HCT116 (cell line): ENCODE data around the gene KCMF1. TPM values are rescaled to one million over a fixed set of nuclear protein-coding genes. Genes with fewer than 3 reads are reported as not detected.

Experiments used
- ATAC-seq: fragments of 200-7000 bp; cut with Tn5 transposase; 2 replicates; pipeline ENCODE4 v1.9.1; 2020; ENCODE audit warnings: mild to moderate bottlenecking, moderate library complexity
- BruUV-seq: library from RNA; stranded (reverse); fragments of 400-500 nt; replicated peaks from 2 replicates; lab custom pipeline; 2021; lab: Mats Ljungman, UMichigan
- CTCF ChIA-PET: fragments of 300-600 bp; sonication (Branson Sonifier 250); formaldehyde crosslinking; loops from one replicate; lab custom pipeline; 2021; ENCODE audit warnings: antibody characterized with exemption; lab: Charles Lee
- POLR2A ChIA-PET: fragments of 300-600, 350-600 bp; sonication (Branson Sonifier 250); formaldehyde crosslinking; loops from one replicate; lab custom pipeline; 2021; ENCODE audit warnings: antibody characterized with exemption; lab: Charles Lee
- RAD21 ChIA-PET, 2 experiments: fragments of 300-600 bp; sonication (Branson Sonifier 250); formaldehyde crosslinking; loops; one replicate each; lab custom pipeline; 2023; ENCODE audit warnings: low total read pairs in 2 of 2; ENCODE audit not compliant: uncharacterized antibody in 2 of 2, unreplicated experiment in 2 of 2, low non-redundant PET in 1 of 2; lab: Charles Lee
- DNase-seq: peaks from one replicate; pipeline ENCODE4 v3.0.0-alpha.2; 2010; ENCODE audit warnings: low read depth, low spot score
- H2AFZ ChIP-seq: fragments of 200-600 bp; shearing (Covaris generic), sonication (generic); 2 replicates; pipeline ENCODE4 v1.6.1; 2017; ENCODE audit warnings: low read depth, mixed run types, mixed read lengths, antibody characterized with exemption, low read length; ENCODE audit not compliant: poor library complexity, severe bottlenecking
- H3K27ac ChIP-seq: 2 replicates; pipeline ENCODE4 v1.5.1; 2012; ENCODE audit warnings: low read depth, low read length
- H3K27me3 ChIP-seq: fragments of 200-600 bp; sonication (generic); 2 replicates; pipeline ENCODE4 v1.6.1; 2016; ENCODE audit warnings: mixed run types, low read length, mixed read lengths; ENCODE audit not compliant: insufficient read depth
- H3K36me3 ChIP-seq, 2 experiments: fragments of 200-500 bp in 1 of 2; fragments of 200-600 bp in 1 of 2; sonication (Bioruptor generic) in 1 of 2; sonication (generic) in 1 of 2; 2 replicates each; pipeline versions ENCODE4 v1.5.1 to v1.6.1; 2014 to 2016; ENCODE audit warnings: low read length in 2 of 2, inconsistent platforms in 1 of 2, mixed read lengths in 1 of 2, mixed run types in 1 of 2; ENCODE audit not compliant: insufficient read depth in 2 of 2, control insufficient read depth in 1 of 2
- H3K4me1 ChIP-seq, 2 experiments: fragments of 200-600 bp in 1 of 2; sonication (generic) in 1 of 2; 2 replicates each; pipeline versions ENCODE4 v1.5.1 to v1.6.1; 2012 to 2017; ENCODE audit warnings: low read length in 2 of 2, inconsistent platforms in 1 of 2, mild to moderate bottlenecking in 1 of 2, mixed read lengths in 1 of 2, mixed run types in 1 of 2, moderate library complexity in 1 of 2; ENCODE audit not compliant: insufficient read depth in 2 of 2, control insufficient read depth in 1 of 2
- H3K4me2 ChIP-seq: fragments of 200-600 bp; sonication (generic); 2 replicates; pipeline ENCODE4 v1.6.1; 2017; ENCODE audit warnings: mixed run types, low read length, mixed read lengths
- H3K4me3 ChIP-seq, 2 experiments: fragments of 200-600 bp in 1 of 2; sonication (generic) in 1 of 2; replicated peaks in 1 of 2; 2 replicates each; pipeline ENCODE4 v1.5.1; 2011 to 2016; ENCODE audit warnings: low read length in 2 of 2, control low read depth in 1 of 2, low read depth in 1 of 2, mild to moderate bottlenecking in 1 of 2, mixed read lengths in 1 of 2, mixed run types in 1 of 2
- H3K79me2 ChIP-seq: fragments of 200-600 bp; sonication (generic); 2 replicates; pipeline ENCODE4 v1.6.1; 2017; ENCODE audit warnings: mild to moderate bottlenecking, mixed run types, low read length, moderate library complexity, mixed read lengths; ENCODE audit not compliant: insufficient read depth
- H3K9ac ChIP-seq: fragments of 200-600 bp; sonication (generic); 2 replicates; pipeline ENCODE4 v1.6.1; 2016; ENCODE audit warnings: low read length, mixed read lengths
- H3K9me2 ChIP-seq: fragments of 200-600 bp; sonication (generic), shearing (Covaris generic); 2 replicates; pipeline ENCODE4 v1.6.1; 2017; ENCODE audit warnings: mixed run types, mild to moderate bottlenecking, moderate library complexity; ENCODE audit not compliant: insufficient read depth
- H3K9me3 ChIP-seq, 2 experiments: fragments of 200-500 bp in 1 of 2; fragments of 200-600 bp in 1 of 2; sonication (Bioruptor generic) in 1 of 2; sonication (generic) in 1 of 2; 2 replicates each; pipeline ENCODE4 v1.6.1; 2014 to 2017; ENCODE audit warnings: low read length in 2 of 2, mixed read lengths in 2 of 2, inconsistent platforms in 1 of 2, low read depth in 1 of 2, mild to moderate bottlenecking in 1 of 2, mixed run types in 1 of 2, moderate library complexity in 1 of 2; ENCODE audit not compliant: control insufficient read depth in 1 of 2, insufficient read depth in 1 of 2
- H4K20me1 ChIP-seq: fragments of 200-600 bp; sonication (generic), shearing (Covaris generic); 2 replicates; pipeline ENCODE4 v1.6.1; 2017; ENCODE audit warnings: mixed run types, mild to moderate bottlenecking, moderate library complexity; ENCODE audit not compliant: insufficient read depth
- ELF1 ChIP-seq: IDR thresholded peaks from 2 replicates; pipeline ENCODE4 v1.6.1; 2012; ENCODE audit warnings: low read depth, borderline replicate concordance
- JUND ChIP-seq: IDR thresholded peaks from 2 replicates; pipeline ENCODE4 v1.6.1; 2012
- POLR2A ChIP-seq: IDR thresholded peaks from 2 replicates; pipeline ENCODE4 v1.7.0; 2011; ENCODE audit warnings: borderline replicate concordance; ENCODE audit not compliant: insufficient read depth, insufficient read length; ENCODE audit errors: extremely low read depth
- POLR2AphosphoS5 ChIP-seq: IDR thresholded peaks from 2 replicates; pipeline ENCODE4 v1.6.1; 2011; ENCODE audit warnings: mild to moderate bottlenecking, low read depth, low read length, moderate library complexity
- RAD21 ChIP-seq: IDR thresholded peaks from 2 replicates; pipeline ENCODE4 v1.6.1; 2012; ENCODE audit warnings: low read depth, mild to moderate bottlenecking
- REST ChIP-seq: IDR thresholded peaks from 2 replicates; pipeline ENCODE4 v1.6.1; 2012; ENCODE audit warnings: low read depth
- SIN3A ChIP-seq: IDR thresholded peaks from 2 replicates; pipeline ENCODE4 v1.6.1; 2012; ENCODE audit warnings: low read depth
- SRF ChIP-seq: IDR thresholded peaks from 2 replicates; pipeline ENCODE4 v1.6.1; 2012; ENCODE audit warnings: low read depth
- TCF7L2 ChIP-seq: IDR thresholded peaks from 2 replicates; pipeline ENCODE4 v1.7.0; 2011; ENCODE audit warnings: borderline replicate concordance, inconsistent platforms; ENCODE audit not compliant: insufficient read depth, insufficient read length; ENCODE audit errors: extremely low read depth
- YY1 ChIP-seq: IDR thresholded peaks from 2 replicates; pipeline ENCODE4 v1.6.1; 2011; ENCODE audit warnings: low read length, low read depth, moderate library complexity, mild to moderate bottlenecking; ENCODE audit not compliant: insufficient replicate concordance; ENCODE audit errors: extremely low read depth
- ZFX ChIP-seq: fragments of 450-650 bp; IDR thresholded peaks from 2 replicates; pipeline ENCODE4 v1.6.1; 2017
- ZNF274 ChIP-seq: fragments of 200-500 bp; sonication (Bioruptor generic); IDR thresholded peaks from 2 replicates; pipeline ENCODE4 v1.6.1; 2014; ENCODE audit warnings: mild to moderate bottlenecking, low read depth, low read length, inconsistent platforms
- intact Hi-C: fragments of 100-400 bp; cut with micrococcal nuclease; formaldehyde crosslinking; loops from 2 replicates; pipeline ENCODE4 v1.10.0; 2022
- total RNA-seq: library from RNA; stranded (reverse); gene quantifications from one replicate; pipeline ENCODE4 v1.2.1, GENCODE V29; 2021; ENCODE audit not compliant: unreplicated experiment
- TF ChIP-seq, protein P1 (sequence below): IDR thresholded peaks from 2 replicates; pipeline ENCODE4 v1.6.1; 2012

KCMF1 gene
- total RNA-seq, 1 experiment from 2014 or later: 119 TPM

- TF ChIP-seq POLR2A (peak; percentile 26), ZNF274 (no peak), ZFX (no peak)
Measured at GRCh38 chr2:84946204-84947009, 24.6 kb upstream of the KCMF1 start (continued).

- ChIA-PET CTCF (interaction anchor here (0.6 to 3.3 kb wide), 6 partner anchors 11 to 71 kb away, joined by 3 to 39 read pairs (median 4); partner anchors contain the start of gene KCMF1), RAD21 (interaction anchor here (1.0 to 2.0 kb wide), 4 partner anchors 11 to 21 kb away, joined by 3 to 8 read pairs (median 4); no protein-coding TSS in a partner anchor), POLR2A (interaction anchor here (0.9 to 3.3 kb wide), 14 partner anchors 8 to 630 kb away, joined by 3 to 67 read pairs (median 6); partner anchors contain the start of genes KCMF1, TMSB10 and VAMP8)
- Histone ChIP-seq H3K36me3 (no peaks in the 10 kb centered on the region), H4K20me1 (no peaks in the 10 kb centered on the region), H2AFZ (no peak overlapping the region), H3K9ac (peak overlapping the region; percentile 74), H3K4me3 (peak overlapping the region; percentile 35 to 54), H3K4me1 (peaks cover 30 to 55% of the 10 kb centered on the region in 2 experiments), H3K4me2 (peak overlapping the region; percentile 80), H3K9me2 (no peaks in the 10 kb centered on the region), H3K9me3 (no peaks in the 10 kb centered on the region), H3K79me2 (no peaks in the 10 kb centered on the region), H3K27ac (peak overlapping the region; percentile 99), H3K27me3 (no peaks in the 10 kb centered on the region)
- no peak for DNase-seq
- TF ChIP-seq SRF (no peak), SIN3A (no peak), RAD21 (no peak)
- no peak for ATAC-seq
- BruUV-seq: TSS peak; percentile 94
- intact Hi-C loops: no loop called here
Measured at GRCh38 chr2:84947010-84947593, 23.9 kb upstream of the KCMF1 start.

DNA sequence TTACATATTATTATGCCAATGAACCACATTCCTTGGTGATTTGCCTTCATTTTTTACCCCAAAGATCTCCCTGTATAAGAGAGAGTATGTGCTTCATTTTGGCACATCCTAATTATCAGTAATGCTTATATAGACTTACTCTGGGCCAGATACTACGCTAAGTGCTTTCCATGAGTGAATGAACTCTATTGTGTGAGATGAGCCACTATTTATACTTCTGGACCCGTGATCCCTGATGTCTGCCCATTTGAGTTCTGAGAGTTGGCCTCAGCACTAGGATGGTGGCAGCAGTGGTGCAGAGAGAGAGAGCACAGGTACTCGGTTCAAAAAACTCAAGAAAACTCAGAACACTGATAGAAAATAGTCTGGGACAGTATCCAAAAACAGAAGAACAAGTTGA is 17.4 kb upstream of the KCMF1 start:
- ChIA-PET RAD21 (no interaction called here), POLR2A (no interaction called here), CTCF (interaction anchor here (1.5 kb wide), 1 partner anchor 28 kb away, joined by 5 read pairs; no protein-coding TSS in a partner anchor)
- H3K4me1 ChIP-seq: peaks cover 20 to 31% of the 10 kb centered on the region in 2 experiments
- DNase-seq (no peak), ATAC-seq (no peak)
- no peaks in the 10 kb centered on the region for H3K27me3 ChIP-seq
- H3K9me3 ChIP-seq: no peaks in the 10 kb centered on the region
- H3K27ac ChIP-seq: no peak overlapping the region
- BruUV-seq: no TSS peak
- H3K4me2 ChIP-seq: no peak overlapping the region
- no peaks in the 10 kb centered on the region for H3K79me2 ChIP-seq
- no peak overlapping the region for H3K4me3 ChIP-seq
- no peaks in the 10 kb centered on the region for H4K20me1 ChIP-seq
- H2AFZ ChIP-seq: no peak overlapping the region
- intact Hi-C loops: no loop called here
- no peak overlapping the region for H3K9ac ChIP-seq
- H3K9me2 ChIP-seq: no peaks in the 10 kb centered on the region
- H3K36me3 ChIP-seq: no peaks in the 10 kb centered on the region
- TF ChIP-seq RAD21 (no peak), JUND (no peak), SRF (no peak), YY1 (no peak), REST (no peak), POLR2AphosphoS5 (no peak), TCF7L2 (no peak), ELF1 (no peak), ZNF274 (no peak)
- TF ChIP-seq, protein P1, sequence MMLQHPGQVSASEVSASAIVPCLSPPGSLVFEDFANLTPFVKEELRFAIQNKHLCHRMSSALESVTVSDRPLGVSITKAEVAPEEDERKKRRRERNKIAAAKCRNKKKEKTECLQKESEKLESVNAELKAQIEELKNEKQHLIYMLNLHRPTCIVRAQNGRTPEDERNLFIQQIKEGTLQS: no peak
